ENCODE results near the gene BRCA2.
A peak's percentile ranks its signal among the peaks of the same experiment; 100 is the strongest.
"Not testable (repeated sequence)": the region's sequence is repeated elsewhere in the genome, so short reads cannot be mapped to it uniquely, and the experiment has no call there.

The BRCA2 gene

GRCh38 chr13:32311188-32311897, 4.0 kb upstream of the BRCA2 start:
- no peak for DNase-seq (ENCODE audit: low read depth, low spot score)

- DNase-seq (ENCODE audit: low read depth, low spot score): peak; percentile 25
These were observed 754 bp upstream of the BRCA2 start for GRCh38 chr13:32314271-32315237.

GRCh38 chr13:32316028-32316339, 676 bp downstream of the BRCA2 start:
- no peak for DNase-seq (ENCODE audit: low read depth, low spot score)

GRCh38 chr13:32316501-32316900, 1.2 kb downstream of the BRCA2 start:
- DNase-seq (ENCODE audit: low read depth, low spot score): no peak

- no peak for DNase-seq (ENCODE audit: low read depth, low spot score)
These were observed 2.6 kb downstream of the BRCA2 start for GRCh38 chr13:32317716-32318465.

GRCh38 chr13:32320528-32320927, 5.2 kb downstream of the BRCA2 start:
- DNase-seq (ENCODE audit: low read depth, low spot score): no peak

- DNase-seq (ENCODE audit: low read depth, low spot score): no peak
These were observed 8.6 kb downstream of the BRCA2 start for GRCh38 chr13:32323912-32324311.

- DNase-seq (ENCODE audit: low read depth, low spot score): no peak
These were observed 15.1 kb downstream of the BRCA2 start for GRCh38 chr13:32330441-32330840.

GRCh38 chr13:32334671-32335070, 19.4 kb downstream of the BRCA2 start:
- DNase-seq (ENCODE audit: low read depth, low spot score): no peak

- no peak for DNase-seq (ENCODE audit: low read depth, low spot score)
These were observed 25.6 kb downstream of the BRCA2 start for GRCh38 chr13:32340914-32341313.

- DNase-seq (ENCODE audit: low read depth, low spot score): no peak
These were observed 32.3 kb downstream of the BRCA2 start for GRCh38 chr13:32347651-32348050.

GRCh38 chr13:32350839-32351441, 35.6 kb downstream of the BRCA2 start:
- DNase-seq (ENCODE audit: low read depth, low spot score): not testable (repeated sequence)

- no peak for DNase-seq (ENCODE audit: low read depth, low spot score)
These were observed 38.7 kb downstream of the BRCA2 start for GRCh38 chr13:32354040-32354439.

GRCh38 chr13:32355935-32356334, 40.6 kb downstream of the BRCA2 start:
- not testable (repeated sequence) for DNase-seq (ENCODE audit: low read depth, low spot score)

- DNase-seq (ENCODE audit: low read depth, low spot score): no peak
These were observed 47.3 kb downstream of the BRCA2 start for GRCh38 chr13:32362574-32362973.

- DNase-seq (ENCODE audit: low read depth, low spot score): no peak
These were observed 55.5 kb downstream of the BRCA2 start for GRCh38 chr13:32370805-32371204.

- DNase-seq (ENCODE audit: low read depth, low spot score): no peak
These were observed 61.5 kb downstream of the BRCA2 start for GRCh38 chr13:32376642-32377415.

- DNase-seq (ENCODE audit: low read depth, low spot score): no peak
These were observed 62.7 kb downstream of the BRCA2 start for GRCh38 chr13:32378012-32378411.

- DNase-seq (ENCODE audit: low read depth, low spot score): no peak
These were observed 66.2 kb downstream of the BRCA2 start for GRCh38 chr13:32381539-32381938.

GRCh38 chr13:32383836-32384618, 68.7 kb downstream of the BRCA2 start:
- DNase-seq (ENCODE audit: low read depth, low spot score): no peak
